GM12801 (cell line): ENCODE measurements around the gene DPP10.

ENCODE experiments used
- TF ChIP-seq, protein P1 (sequence below): IDR thresholded peaks from one replicate; pipeline ENCODE4 v1.5.1; 2011; ENCODE audit warnings: control low read depth; ENCODE audit not compliant: insufficient read length; ENCODE audit errors: extremely low read depth

Gene DPP10

DNA sequence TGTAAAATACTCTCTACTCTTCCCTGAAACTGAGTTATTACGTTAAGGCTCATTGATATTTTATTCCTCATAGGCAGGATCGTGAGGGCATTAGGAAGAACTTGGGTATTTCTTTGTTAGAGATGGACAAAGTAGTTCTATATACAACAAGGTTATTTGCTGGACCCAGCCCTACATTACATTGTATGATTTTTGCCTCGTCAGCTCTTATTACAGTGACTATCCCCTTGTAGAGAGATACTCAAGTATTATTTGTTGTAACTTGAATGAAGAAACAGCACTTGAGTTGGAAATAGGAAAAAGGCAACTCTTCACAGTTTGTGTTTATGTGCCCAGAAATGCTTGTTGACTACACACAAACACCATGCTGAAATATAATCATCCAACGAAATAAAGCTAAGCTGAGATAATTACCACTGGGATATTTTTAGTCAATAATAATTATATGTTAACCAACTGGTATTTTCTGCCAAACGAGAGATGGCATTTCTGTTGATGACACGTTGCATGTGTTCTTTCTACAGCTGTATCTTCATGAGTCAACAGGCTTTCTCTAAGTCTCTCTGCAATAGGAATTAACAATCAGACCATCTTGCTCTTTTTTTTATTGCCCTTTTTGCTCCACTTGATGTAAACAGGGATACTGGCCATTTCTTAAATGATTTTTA, 947.6 kb downstream of the DPP10 start:
- TF ChIP-seq, protein P1, sequence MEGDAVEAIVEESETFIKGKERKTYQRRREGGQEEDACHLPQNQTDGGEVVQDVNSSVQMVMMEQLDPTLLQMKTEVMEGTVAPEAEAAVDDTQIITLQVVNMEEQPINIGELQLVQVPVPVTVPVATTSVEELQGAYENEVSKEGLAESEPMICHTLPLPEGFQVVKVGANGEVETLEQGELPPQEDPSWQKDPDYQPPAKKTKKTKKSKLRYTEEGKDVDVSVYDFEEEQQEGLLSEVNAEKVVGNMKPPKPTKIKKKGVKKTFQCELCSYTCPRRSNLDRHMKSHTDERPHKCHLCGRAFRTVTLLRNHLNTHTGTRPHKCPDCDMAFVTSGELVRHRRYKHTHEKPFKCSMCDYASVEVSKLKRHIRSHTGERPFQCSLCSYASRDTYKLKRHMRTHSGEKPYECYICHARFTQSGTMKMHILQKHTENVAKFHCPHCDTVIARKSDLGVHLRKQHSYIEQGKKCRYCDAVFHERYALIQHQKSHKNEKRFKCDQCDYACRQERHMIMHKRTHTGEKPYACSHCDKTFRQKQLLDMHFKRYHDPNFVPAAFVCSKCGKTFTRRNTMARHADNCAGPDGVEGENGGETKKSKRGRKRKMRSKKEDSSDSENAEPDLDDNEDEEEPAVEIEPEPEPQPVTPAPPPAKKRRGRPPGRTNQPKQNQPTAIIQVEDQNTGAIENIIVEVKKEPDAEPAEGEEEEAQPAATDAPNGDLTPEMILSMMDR = no peak

DNA sequence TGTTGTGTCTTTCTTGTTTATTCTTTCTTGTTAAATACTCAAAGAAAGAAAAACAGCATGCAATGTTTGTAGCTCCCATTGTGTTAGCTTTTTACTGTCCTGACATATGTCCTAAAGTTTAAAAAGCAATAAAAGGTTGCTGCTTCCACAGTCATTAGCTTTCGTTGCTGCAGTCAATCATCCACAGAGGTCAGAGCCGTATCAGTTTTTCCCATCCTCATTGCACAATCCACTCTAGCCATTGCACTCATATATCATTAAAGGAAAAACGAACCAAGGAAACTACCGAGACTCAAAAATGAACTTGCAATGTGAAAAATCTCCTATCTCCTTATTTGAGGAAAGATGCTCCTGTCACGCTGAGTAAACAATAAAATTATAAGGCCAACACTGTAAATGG, 954.1 kb downstream of the DPP10 start:
- TF ChIP-seq, protein P1 = no peak

DNA sequence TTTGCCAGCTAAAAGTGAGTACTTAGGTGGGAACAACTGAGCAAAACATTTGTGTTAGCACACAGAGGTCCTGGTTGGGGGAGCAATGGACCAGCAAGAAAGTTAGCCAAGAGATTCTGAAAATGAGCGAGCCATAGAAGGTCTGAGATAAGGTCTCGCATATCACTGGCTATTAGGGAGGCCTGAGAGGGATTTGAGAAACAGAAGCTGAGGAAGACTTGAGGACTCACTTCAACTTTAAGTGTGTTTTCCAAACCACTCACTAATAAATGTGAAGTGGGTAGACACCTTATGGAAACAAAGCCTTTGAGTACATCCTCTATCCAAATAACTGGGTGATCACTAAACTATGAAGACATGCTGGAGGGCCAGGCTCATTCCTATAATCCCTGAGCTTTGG, 958.5 kb downstream of the DPP10 start:
- TF ChIP-seq, protein P1 = no peak

DNA sequence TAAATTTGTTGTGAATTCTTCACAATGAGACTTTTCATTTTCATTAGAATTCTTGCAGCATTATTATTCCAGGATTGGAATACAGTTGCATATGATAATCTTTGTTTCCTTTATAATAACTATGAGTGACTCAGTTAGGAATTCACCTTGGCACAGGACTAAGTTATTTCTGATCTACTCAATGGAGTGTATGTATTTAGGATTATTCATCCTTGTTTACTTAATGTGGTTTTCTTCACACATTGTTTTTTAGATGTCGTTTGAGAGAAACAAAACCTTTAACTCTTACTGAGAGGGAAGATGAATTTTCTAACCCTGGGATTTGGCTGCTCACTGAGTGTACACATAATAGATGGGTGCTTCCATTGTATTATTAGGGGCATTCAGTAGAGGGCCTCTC, 970.1 kb downstream of the DPP10 start:
- TF ChIP-seq, protein P1 = no peak

DNA sequence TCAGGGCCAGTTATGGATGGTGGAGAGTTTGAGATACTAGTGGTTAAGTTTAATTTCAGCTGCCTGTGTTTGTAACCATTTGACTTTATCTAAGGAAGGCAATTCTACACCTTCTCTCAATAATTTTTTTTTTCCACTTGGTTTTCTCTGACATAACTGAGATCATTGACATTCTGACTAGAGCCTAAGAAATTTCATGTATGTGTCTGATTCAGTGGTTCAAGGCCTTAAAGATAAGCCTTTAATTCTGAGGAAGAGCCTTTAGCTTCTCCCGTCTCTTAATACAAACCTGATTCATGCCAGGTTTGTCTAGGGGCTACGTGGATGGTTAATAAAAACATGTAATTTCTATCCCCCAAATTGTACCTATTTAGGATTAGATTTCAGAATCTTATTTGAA, 971.4 kb downstream of the DPP10 start:
- TF ChIP-seq, protein P1 = no peak

DNA sequence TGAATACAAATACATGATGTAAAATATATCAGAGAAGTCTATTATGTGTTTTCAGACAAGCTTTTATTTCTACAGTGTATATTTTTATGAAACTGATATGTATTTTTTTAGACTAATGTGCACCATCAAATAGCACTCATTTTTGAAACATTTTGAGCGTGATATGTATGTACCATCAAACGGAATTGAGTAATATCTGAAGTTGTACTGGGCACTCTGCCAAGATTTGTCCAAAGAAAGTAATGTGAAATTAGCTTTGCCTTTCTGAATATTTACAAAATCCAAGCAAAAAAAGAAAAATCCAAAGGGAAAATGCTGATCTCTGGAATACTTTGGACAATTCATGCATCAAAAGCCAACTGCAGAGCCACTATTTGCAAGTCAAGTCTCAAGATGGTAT, 972.0 kb downstream of the DPP10 start:
- TF ChIP-seq, protein P1 = no peak

DNA sequence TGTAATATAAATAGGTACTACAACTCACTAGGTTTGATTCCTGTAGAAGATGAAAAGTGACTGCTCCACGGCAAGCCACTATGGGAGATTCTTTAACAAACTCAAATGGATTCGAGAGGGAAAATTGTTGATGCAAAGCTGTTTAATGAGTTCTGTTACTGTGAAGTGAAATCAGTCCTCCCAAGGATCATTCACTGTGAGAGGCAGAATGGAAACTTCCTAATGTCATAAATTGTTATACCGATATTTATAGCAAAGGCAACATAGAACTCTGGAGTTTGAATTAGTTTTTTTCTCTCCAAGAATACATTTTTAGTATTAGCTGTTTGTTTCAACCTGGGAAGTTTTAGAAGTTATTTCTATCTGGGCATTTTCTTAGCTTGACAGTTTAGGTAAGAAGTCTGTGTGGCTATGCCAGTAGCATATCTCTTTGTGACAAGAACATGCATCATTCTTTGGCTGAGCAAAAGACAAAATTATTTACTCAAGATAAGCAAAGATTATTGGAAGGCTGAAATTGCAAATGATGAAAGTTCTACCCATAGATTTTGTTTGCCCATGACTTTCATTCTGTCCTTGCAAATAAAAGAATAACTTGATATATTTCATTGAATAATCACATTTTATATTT, 979.7 kb downstream of the DPP10 start:
- TF ChIP-seq, protein P1 = no peak
